Measurements from ENCODE around the gene CIAPIN1.
A peak's percentile ranks its signal among the peaks of the same experiment; 100 is the strongest.
"Not testable (repeated sequence)": the region's sequence is repeated elsewhere in the genome, so short reads cannot be mapped to it uniquely, and the experiment has no call there.

The CIAPIN1 gene

DNA sequence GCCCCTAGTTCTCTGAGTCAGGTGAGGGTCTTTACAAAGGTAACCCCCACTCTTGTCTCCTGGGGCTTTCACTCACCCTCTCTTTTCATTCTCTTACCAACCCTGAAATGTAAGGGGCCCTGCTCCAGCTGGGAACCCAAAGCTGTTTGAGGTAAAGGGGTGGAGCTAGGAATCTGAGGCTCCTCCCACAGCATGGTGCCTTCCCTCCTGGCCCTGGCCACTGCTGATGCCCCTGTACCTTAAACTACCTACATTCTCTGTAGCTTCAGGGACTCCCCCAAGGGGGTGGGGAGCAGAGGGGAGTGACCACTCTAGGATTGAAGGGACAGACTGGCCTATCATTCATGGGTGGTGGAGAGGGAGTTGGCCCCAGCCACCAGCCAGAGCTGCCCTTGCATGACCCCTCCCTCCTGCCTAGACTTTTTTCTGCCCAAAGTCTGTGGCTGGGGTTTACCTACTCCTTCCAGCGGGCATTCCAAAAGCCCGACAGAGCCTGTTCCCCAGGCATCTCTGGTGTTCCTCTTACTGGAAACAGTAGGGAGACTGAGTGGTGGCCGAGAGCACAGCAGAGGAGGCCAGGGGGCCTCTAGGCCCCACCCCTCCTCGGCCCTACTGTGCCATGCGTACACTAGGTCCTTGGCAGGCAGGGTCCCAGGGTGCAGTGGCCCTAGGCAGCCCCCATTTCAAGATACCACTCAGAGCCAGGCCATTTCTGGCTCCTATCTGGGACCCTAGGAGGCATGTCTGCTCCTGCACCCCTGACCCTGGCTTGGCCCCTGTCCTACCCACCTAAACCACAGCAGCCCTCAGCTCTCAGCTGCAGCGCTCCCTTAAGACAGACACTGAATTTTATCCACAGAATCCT, 29.6 kb upstream of the CIAPIN1 start:
- no peak for DNase-seq

DNA sequence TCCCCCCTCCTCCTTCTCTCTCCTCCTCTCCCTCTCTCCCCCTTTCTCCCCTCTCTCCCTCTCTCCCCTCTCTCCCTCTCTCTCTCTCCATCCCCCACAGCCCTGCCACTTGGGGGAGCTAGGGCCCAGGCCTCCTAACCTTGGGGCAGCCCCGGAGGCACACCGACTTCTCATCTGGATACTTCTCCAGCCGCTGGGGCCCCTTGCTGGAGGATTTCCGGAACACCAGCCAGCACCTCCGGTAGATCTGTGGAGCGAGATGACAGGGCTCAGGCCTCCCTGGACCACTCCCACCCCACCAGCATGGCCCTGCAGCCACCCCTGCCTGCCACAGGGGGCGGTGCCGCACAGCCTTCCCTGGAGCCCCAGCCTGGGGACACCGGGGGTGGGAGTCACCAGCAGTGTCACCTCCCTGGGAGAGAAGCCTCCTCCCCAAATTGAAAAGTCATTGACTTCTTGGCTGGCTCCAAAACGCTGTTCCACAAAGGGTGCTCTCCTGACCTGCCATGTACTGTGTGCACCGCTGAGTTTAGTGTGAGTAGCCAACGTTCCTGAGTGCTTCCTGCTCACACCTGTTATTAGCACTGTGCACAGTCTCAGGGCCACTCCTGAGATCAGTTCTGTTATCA, 28.6 kb upstream of the CIAPIN1 start:
- no peak for DNase-seq

DNA sequence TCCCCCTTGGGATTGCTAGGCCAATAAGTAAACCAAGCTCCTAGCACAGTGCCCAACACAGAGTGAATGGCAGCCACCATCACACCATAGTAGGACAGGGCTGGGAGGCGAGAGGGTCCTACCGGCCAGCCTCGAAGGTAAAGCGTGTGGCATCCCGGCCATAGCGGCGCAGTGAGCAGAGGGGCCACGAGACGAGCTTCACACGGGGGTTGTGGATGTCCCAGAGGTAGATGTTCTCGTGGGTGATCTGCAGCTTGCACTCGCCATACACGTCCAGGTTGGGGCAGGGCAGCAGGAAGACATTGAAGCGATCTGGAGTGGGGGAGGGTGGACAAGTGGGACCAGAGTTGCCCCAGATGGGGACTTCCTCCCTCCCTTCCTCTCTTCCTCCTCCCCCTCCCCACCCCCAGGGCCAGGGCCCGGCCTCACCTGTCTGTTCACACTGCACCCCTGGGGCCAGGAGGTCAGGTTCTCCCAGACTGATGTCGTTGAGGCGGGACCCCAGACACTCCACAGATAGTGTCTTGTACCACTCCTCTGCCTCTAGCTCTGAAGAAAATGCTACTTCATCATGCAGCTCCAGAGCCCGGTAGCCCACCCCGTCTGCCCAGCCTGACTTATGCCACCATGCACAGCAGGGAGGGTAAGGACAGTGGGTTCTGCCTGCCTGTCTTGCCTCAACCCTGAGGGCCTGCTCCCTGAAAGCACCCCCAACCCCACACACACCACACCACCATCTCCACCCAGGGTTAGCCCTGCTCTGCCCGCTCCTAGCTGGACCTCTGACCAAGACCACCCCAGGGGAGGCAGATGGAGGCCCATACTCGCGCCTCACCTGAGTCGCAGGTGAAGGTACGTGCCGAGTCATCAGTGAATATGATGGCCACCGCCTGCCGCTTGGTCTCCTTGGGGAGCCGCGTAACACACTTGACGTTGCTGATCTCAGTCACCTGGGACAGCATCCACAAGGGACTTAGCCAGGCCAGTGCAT, 27.8 kb upstream of the CIAPIN1 start:
- DNase-seq = no peak

DNA sequence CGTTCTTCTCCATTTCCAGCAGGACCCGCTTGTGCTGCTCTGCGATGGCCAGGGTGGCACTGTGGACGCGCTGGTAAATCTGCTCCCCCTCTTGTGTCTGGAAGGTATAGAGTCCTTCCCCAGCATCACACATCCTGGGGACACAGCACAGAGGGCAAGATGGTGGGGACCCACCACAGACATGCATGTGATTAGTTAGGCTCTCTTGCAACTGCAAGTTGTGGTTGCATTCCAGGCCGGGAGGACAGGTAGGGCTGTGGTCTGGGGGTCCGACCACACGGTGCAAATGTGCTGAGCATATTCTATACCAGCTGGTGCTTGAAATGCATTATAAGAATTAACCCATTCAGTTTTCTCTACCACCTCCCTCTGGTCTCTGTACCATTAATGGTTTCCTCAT, 26.7 kb upstream of the CIAPIN1 start:
- DNase-seq = no peak

DNA sequence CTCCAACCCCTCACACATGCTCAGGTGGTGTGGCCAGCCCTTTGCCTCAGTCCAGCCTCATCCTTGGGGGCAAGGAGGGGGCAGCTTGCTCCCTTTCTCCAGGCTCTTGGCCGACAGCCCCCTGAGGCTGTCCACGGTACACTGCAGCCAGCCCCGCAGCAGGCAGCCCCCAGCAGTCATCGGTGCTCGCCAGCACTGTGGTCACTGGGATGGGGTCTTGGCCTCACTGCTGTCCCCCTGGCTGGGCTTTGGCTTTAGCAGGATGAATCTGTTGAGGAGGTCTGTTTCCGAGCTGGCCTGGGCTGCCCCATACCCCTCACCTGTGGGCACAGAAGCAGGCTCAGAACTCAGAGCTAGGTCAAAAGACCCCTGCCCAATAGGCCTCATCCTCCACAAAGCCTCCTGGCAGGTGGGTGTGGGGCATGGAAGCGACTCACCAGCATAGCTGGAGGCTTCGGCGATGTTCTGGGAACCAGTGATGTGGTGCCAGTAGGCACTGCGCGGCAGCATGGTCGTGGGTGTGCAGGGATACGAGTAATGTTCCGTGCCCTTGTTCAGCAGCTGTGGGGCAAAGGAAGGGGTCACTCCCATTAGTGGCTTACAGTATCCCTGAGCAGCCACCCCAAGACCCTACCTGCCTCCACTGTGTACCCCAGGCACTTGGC, 26.1 kb upstream of the CIAPIN1 start:
- DNase-seq = no peak

DNA sequence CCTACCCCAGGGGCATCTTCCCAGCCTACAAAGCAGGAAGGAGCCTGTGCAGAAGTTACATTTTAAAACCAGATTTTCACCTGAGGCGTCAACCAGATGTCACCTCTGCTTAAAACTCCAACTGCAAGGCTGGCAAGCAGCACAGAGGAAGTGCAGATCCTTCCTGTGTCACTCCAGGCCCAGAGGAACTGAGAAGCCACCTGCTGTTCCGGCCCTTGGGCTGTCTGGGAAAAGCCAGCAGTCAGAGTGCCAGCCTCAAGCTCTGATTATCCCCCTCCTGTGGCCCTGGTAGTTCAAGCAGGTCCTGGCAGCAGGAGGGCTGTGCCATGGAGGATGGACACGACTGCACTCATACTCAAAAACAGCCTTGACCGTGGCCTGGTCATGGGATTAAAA, 25.5 kb upstream of the CIAPIN1 start:
- no peak for DNase-seq

DNA sequence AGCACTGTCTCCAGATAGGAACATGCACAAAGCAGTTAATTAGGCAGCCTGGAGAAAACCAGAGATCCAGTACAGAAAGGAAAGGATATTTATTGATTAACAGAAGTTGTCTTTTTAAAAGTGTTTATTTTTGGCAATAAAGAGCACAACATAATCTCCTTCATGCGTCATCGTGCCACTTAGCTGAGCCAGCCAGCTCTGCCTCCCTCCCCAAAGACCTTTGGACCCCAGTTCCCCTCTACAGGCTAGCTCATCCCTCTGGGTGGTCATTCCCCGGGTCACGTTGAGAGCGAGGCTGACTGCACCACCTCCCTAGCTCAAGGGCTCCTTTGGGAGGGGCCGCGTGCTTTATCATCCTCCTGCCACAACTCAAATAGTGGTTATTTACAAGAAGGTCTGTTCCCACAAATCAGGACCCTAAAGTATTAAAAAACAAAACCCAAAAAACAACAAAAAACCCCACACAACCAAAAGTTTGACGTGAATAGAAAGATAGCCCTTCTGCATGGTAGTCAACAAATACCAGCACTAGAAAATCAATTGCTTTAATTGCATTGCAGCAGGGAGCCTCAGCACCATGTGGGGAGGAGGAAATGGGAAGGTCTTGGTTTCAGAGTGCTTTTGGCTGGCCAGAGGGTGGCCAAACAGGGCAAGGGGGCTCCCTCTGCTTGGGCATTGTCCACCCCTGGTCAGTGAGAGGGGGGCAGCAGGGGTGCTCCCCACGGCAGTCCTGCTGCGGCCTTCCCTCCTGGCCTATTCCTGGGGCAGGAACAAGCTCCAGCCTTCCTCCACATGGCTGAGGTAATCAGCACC, 24.9 kb upstream of the CIAPIN1 start:
- no peak for DNase-seq

DNA sequence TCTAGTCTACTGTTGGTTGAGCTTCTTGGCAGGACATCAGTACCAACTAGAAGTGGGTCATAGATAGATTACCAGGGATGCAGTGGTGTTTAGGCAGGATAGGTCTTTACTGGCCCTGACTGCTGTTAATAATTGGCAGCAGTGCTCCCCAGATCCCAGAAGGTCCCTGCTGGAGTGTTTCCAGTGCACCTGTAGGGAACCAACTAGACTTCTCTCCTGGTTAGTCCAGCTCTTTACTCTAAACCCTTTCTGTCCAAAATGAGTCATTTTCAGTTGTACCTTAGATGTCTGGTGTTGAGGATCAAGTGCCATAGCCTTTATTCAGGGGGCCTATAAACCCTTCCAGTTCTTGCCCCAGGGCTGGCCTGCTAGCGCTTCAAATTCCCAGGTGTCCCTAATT, 24.0 kb upstream of the CIAPIN1 start:
- DNase-seq = no peak

DNA sequence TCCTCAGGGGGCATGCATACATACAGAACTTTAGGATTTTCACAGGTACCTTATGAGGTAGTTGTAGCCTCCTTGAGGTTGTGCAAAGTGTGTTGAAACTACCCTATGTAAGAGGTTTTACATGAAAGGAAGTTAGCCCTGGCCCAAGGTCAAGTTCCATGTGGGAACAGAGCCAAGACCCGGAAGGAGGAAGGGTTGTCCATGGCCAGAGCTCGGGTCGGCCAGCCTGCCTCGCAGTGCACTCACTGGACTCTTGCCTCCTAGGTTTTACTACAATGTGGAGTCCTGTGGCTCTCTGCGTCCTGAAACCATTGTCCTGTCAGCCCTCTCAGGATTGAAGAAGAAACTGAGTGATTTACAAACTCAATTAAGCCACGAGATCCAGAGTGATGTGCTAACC, 23.5 kb upstream of the CIAPIN1 start:
- DNase-seq = no peak

DNA sequence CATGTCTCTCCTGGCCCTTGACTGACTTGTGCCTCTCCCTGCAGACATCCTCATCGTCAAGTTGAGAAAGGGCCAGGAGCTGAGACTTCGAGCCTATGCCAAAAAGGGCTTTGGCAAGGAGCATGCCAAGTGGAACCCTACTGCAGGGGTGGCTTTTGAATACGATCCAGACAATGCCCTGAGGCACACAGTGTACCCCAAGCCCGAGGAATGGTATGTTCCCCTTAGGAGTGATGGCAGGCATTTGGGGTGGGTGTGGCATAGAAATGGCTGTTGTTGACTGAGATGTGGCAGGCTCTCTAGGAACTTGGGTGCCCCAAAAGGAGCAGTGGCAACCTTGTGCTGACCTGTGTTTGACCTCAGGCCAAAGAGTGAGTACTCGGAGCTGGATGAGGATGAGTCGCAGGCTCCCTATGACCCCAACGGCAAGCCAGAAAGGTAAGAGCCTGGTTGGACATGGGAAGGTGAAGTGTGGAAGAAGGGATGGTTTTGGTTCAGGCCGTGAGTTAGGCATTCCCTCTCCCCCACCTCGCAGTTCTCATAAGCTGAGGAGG, 22.8 kb upstream of the CIAPIN1 start:
- DNase-seq = no peak

DNA sequence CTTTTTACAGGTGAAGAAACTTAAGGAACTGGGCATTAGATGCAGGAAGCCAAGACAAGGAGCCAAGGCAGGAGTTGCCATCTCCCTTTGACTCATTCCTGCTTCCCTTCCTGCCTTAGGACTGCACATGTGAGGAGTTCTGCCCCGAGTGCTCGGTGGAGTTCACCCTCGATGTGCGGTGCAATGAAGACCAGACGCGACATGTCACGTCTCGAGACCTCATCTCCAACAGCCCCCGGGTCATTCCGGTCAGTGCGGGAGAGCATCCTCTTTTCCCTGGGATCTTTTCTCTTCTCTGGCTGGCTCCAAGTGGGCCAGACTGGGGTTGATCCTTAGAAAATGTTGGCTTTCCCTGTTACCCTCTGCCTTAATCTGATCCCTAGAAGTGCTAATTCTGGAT, 21.9 kb upstream of the CIAPIN1 start:
- no peak for DNase-seq

DNA sequence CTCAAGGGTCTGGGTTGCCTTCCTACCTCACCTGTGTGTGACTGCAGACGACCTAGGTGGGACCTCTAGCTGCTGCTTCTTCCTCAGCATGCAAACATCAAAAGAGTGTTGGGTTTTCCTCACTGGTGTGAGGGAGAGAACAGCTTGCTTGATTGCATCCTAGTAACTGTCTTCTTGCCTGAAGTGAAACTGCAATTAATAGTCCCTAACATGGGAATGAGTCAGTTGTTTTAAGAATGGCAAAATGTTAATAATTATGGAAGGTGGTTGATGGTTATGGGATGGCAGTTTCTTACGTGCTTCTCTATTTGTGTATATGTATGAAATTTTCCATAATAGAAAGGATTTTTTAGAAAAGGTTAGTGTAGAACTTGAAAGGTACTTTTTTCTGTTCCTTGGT, 21.2 kb upstream of the CIAPIN1 start:
- no peak for DNase-seq

DNA sequence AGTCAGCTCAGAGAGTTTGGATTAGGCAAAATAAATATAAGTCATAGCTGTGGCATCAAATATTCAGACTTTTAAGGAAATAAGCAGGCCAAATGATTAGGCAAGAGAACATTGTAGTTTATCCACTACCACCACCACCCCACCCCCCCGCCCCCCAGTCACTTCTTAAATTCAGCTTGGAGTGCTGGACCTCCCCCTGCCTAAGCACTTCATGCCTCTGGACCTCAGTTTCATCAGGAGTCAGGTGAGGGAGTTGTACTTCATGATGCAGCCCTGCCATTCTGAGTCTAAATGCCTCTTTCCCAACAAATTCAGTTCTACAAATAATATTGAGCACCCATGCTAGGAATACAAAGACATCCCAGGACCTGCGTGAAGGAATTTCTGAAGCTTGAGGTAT, 17.3 kb upstream of the CIAPIN1 start:
- DNase-seq = no peak

DNA sequence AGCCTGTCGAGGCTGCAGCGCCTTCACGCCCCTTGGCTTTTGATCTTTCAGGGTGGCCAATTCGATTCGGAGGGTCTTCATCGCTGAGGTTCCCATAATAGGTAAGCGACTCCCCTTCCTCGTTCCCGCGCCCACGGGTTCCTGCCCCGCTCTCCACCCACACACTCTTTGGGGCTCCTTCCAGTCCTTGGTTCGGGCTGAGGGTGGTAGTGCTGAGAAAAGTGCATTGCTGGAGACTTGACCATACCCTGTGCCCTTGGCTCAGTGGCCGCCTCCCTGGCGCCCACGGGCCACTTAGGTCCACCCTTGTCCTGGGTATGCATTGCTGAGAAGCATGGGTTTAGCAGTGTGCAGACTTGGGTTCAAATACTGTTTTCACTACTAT, 15.8 kb upstream of the CIAPIN1 start:
- no peak for DNase-seq

DNA sequence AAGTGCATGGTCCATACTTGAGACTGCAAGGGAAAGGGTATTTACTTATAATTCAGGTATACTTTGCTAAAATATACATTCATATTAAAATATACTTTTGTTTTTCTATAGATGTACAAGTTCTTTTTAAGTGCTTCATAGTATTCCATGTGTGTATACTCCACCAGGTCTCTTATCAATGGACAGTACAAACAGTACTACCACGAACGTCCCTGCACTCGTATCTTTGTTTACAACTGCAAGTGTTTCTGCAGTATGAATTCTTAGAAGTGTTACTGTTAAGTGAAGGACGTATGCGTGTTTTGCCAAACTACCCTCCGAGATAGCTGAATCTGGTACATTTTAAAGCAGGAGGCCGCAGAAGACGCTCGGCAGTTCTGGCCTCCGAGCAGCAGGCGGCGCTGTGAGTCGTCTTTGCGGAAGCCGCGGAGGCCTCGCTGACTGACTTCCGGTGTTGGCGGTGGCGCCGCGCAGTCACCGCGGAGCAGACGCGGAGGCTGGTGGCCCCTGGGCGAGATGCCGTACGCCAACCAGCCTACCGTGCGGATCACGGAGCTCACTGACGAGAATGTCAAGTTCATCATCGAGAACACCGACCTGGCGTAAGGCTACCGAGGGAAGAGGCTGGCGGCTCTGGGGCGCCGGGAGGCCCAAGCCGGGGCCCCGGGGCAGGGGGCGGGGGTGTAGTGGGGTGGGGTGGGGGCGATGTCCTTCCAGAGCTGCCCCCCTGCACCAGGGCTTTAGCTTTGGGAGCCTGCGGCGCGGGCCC, 15.2 kb upstream of the CIAPIN1 start, which contains the start of gene POLR2C:
TSS of gene POLR2C (plus strand) at position 471 of the 769 bp plus-strand sequence. CDS start at position 517, 46 bp downstream.
- peak; percentile 50 for DNase-seq

DNA sequence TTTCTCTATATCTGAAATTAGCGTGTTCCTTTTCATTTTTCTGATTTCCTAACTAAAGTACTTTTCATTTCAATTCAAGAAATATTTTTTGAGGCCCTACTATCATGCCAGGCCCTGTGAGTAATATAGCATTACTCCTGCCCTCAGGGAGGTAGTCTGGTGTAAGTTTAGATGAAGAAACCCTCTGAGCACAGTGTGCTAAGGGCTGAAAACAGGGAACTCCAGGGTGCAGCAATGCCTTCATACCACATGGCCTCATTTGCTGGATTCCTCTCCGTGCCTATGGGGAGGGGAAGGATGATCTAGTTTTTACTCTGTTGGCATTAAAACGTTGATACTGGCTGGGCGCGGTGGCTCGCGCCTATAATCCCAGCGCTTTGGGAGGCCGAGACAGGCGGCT, 4.8 kb upstream of the CIAPIN1 start:
- no peak for DNase-seq

DNA sequence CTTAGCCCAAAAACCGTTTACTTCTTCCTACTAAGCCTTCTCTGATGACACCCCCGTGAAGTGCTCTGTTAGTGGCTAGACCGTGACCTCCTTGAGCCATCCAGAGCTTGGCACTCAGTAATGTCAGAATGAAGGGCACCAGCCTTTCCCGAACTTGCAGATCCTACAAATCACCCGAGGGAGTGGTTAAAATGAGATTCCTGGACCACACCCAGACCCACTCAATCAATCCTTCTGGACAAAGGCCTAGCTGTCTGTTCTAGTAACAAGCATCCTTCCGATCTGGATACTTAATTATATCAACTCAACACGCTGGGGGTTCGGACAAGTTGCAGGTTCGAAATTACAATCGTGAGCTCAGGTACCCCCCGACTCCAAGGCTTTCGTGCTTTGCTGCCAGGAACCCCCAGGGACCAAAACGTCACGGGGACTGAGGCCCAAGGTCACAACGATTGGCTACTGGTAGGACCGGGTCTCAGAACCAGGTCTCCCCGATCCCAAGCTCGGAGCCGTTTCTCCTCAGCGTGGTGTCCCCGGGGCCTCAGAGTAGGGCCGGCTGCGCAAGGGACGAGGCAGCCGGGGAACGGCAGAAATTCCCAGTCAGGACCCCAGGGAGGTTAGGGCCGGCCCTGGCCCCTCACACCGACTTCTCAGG, 527 bp downstream of the CIAPIN1 start:
- peak; percentile 36 for DNase-seq

DNA sequence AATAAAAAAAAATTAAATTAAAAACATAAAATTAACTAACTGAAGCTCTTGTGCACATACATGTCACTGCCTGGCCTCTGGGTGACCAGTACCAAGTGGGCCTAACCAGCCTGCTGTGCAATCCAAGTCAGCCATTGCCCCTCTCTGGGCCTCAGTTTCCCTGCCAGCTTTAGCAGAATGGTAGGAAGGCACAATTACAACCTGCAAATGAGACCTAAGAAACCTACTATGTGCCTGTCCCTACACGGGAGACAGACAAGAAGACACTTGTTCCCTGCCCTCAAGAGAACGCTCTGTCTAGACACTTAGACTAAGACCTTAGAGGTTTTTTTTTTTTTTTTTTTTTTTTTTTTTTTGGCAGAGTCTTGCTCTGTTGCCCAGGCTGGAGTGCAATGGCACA, 1.7 kb downstream of the CIAPIN1 start:
- DNase-seq = no peak

DNA sequence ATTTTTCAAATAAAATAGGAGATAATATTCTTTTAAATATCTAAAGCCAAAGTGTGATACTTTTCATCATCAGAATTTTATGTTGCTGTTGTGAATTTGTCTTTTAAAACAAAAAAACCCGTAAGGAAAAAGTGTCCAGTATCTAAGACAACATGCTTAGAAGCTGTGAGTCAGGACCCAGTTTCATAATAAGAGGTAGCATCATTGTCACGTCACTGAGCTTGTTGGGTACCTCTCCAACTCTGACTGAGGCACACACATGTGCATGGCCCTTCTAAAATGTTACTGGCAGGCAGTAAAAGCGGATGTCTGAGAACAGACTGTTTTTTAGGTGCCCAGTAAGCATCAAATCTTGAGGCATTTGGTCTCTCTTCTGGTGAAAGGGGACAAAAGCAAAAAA, 2.5 kb downstream of the CIAPIN1 start:
- no peak for DNase-seq

DNA sequence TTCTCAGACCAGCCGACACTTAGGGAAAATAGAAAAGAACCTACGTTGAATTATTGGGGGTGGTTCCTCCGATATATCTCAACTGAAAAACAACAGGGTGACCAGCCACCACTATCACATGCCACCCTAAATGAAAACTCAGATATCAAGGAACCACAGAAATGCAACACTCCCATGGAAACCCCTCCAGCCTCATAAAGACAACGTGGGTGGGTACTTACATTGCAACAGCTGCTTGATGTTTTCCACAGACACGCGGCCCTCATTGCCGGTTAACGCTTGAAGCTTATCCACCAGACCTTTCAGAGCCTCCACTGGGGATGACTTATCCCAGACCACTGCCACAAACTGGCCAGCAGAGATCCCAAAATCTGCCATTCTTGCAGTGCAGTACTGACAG, 6.6 kb downstream of the CIAPIN1 start:
- not testable (repeated sequence) for DNase-seq
